Measurements from ENCODE around the gene XYLT1.
"Not testable (repeated sequence)": the region's sequence is repeated elsewhere in the genome, so short reads cannot be mapped to it uniquely, and the experiment has no call there.

The XYLT1 gene

GRCh38 chr16:17424771-17425170 lies 46.0 kb downstream of the XYLT1 start:
- no peak for DNase-seq

- DNase-seq = no peak
Measured at GRCh38 chr16:17423221-17423620, 47.5 kb downstream of the XYLT1 start.

GRCh38 chr16:17420816-17421215 lies 49.9 kb downstream of the XYLT1 start:
- DNase-seq = no peak

DNA sequence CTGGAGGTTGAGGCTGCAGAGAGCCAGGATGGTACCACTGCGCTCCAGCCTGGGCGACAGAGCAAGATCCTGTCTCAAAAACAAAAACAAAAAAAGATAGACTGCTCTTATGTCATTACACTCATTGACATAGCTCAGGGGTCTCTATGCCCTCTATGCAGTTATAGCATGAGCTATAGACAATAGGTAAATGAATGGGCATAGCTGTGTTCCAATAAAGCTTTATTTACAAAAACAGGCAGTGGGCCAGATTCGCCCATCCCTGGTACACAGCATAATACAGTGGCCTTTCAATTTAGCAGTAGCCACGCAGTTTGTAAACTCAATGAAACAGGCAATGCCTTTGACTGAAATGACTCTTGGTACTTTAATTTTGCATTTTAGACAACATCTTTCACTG lies 51.5 kb downstream of the XYLT1 start:
- no peak for DNase-seq

DNA sequence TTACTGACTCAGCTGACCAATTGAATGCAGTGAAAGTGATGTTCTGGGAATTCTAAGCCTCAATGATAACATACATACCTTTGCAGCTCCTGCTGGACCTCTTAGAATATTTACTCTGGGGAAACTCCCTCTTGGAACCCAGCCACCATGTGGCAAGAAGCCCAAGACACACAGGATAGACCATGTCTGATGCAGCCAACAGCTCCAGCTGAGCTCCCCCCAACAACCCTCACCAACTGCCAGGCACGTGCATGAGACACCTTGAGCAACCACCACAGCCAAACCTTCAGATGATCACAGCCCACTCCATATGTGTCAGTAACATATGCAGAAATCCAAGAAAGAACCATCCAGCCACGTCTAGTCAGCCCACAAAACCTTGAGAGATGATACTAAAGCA lies 53.0 kb downstream of the XYLT1 start:
- DNase-seq = no peak

GRCh38 chr16:17416461-17417311 lies 54.1 kb downstream of the XYLT1 start:
- DNase-seq = peak; percentile 54

GRCh38 chr16:17414916-17415315 lies 55.8 kb downstream of the XYLT1 start:
- no peak for DNase-seq

DNA sequence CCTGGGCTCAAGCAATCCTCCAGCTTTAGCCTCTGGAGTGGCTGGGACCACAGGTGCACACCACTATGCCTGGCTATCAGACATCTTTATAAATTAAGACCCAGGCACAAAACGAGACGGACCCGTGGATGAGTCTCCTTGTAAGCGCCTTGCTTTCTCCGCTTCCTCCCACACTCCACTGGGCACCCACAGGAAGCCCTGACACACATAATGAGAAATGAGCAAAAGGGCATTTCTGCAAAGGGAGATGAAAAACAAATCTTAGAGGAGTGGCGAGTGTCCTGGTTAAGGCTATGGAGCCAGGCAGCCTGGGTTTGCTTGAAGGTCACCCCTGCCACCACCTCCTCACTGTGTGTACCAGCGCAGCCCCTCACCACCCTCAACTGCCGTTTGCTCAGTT lies 56.3 kb downstream of the XYLT1 start:
- peak; percentile 27 to 38 for DNase-seq

GRCh38 chr16:17413508-17413907 lies 57.3 kb downstream of the XYLT1 start:
- DNase-seq = no peak

DNA sequence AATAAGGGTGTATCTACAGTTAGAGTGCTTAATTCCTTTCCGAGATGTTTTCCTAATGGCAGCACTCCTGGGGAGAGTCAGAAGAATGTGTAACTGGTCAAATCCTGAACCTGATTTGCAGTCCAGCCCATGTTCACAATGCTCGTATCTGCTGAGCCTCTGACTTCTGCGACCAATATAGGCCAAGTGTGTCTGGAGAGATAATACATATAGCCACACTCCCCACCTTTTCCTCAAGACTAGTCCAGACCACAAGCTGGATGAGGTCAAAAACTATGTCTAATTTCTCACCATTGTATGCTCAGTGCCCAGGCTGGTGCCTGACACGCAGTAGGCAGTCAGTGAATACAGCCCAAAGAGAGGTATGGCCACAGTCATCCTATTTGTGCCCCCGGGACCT lies 58.0 kb downstream of the XYLT1 start:
- DNase-seq = no peak

- DNase-seq = no peak
Measured at GRCh38 chr16:17412221-17412620, 58.5 kb downstream of the XYLT1 start.

DNA sequence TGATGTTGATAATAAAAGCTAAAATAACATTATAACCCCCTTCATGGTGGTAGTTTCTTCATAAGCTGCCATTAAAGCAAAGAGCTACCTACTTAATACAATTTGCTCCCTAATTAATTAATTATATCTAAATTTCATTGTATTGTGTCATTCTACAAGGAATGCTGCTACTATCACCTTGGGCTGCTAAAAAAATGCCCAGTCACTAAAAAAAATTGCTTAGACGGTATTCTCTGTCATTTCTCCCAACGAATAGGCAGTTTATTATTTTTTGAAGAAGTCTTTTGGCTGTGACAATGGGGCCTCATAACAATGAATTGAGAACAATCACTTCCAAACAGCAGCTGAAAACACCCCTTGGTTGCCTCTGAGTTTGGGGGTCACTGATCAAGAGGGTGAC lies 59.5 kb downstream of the XYLT1 start:
- no peak for DNase-seq

GRCh38 chr16:17410316-17410715 lies 60.4 kb downstream of the XYLT1 start:
- not testable (repeated sequence) for DNase-seq

DNA sequence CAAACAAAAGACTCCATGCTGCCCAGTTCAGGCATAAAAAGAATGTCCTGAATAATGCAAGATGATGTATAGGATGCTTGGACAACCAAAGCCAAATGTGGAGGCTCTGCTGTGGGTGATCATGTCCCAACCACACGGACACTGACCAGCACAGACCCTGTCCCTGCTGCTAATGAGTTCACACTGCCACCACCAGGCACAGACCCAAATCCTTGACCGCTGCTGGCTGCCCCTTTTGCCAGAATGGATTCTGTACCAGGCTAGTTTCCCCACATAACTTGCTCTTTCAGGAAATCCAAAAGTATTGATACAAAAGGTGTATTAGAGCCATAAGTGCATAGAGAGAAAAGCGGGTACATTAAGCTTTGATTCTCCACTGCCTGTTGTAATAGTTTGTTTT lies 60.9 kb downstream of the XYLT1 start:
- DNase-seq = no peak

DNA sequence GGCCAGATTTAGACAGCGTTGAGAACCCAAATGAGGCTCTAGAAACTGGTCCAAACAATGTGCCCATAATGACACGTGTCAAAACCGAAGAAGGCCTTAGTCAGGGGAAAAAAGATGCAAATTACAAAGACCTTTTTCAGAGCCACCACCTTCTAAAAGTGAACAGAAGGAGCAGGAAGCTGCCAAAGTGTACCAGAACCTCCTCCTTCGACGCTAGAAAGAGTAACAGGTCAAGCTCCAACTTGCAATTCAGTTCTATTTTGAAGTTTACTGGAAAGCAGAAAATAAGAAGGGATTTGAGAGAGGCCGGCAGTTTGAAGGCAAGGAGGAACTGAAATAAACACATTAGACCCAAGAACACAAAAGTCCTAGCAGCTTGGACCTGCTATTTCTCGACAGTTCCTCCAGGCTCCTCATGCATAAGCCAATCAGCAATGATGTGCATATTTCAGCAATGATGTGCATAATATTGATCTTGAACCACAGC lies 61.8 kb downstream of the XYLT1 start:
- no peak for DNase-seq

DNA sequence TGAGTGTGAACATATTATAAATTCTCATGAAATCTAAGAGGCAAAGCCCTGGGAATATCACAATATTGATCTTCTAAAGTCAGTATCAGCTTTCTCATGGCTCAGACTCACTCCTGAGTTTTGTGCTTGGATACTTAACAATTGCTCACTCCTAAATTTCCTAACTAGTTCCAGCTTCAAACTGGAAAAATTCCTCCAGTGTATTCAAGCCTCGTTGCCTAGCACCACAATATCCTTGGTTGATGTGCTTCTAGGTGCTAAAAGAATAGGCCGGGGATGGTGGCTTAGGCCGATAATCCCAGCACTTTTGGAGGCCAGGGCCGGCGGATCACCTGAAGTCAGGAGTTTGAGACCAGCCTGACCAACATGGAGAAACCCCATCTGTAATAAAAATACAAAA lies 62.5 kb downstream of the XYLT1 start:
- no peak for DNase-seq

GRCh38 chr16:17407321-17407720 lies 63.4 kb downstream of the XYLT1 start:
- DNase-seq = no peak

DNA sequence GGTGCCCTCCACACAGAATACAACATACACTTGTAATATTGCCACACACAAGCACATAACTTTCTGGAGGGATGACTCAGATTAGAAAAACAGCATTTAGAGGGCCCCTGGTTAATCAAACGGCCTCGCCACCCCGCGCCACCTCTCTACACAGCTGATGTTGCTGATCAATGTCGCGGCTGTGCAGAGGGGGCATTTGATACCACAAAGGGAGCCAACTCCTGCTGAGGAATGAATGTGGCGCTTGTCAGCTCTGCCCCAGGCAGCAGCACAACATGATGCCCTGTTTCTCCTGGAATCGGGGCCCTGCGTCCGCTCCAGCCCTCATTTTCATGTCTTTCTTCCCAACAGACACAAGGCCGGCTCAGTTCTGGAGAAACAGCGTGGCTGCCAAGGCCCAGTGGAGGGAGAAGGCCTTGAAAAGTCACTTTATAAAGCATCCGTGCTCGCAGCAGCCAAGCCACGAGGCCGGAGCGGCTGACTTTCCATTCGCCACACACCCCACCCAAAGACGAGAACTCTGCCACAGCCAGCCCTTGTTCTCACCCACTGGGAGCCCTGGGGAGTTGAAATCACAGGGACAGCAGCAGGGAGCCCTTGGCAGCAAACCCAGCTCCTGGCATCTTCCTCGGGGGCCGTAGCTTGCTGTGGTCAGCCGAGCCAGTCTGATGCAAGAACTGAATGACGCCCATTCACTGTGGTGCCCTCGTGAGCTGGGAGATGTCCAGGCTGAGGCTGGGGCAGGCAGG lies 65.6 kb downstream of the XYLT1 start:
- DNase-seq = no peak

DNA sequence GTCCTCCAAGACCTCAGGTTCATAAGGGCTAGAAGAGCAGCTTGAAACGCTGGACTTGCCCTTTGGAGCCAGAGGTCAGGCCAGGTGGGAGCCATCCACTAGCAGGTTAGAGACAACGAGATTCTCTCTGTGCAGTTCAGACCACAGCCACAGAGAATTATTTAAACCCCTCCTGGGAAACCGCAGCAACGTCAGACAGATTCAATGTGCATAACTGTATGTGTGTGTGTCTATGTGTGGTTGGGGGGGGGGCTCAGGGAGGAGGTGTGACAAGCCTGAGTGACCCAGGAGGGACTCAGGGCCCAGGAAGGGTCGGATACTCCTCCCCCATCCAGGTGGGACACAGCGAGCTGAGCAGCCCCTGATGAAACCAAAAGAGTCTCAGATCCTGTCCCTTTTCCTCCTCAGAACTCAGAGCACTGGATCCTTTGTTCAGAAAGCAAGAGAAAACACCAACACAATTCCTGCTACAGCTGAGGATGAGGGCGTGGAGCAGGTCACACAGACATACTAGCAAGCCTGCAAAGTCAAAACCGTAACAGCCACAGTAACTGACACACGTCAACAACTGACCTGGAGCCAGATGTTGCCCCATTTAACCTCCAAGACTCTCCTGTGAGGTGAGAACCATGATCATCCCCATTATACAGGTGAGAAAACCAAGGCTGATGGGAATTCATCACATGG lies 66.8 kb downstream of the XYLT1 start:
- no peak for DNase-seq

GRCh38 chr16:17403156-17403809 lies 67.5 kb downstream of the XYLT1 start:
- no peak for DNase-seq

DNA sequence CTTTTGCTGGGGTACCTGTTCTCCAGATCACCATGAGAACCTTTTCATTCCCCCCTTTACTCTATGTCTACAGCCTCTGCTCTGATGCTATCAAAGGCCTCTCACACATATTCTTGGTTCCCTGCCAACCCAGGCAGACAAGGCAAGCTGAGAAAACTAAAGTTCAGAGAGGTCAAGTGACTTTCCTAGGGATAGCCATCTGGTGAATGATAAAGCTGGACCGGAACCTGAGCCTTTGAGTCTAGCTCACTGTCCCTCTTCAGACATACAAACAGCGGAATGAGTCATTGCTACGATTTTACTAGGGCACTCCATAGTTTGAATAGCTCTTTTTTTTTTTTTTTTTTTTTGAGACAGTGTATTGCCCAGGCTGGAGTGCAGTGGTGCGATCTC lies 73.3 kb downstream of the XYLT1 start:
- no peak for DNase-seq

GRCh38 chr16:17396762-17397498 lies 73.8 kb downstream of the XYLT1 start:
- no peak for DNase-seq
